HepG2 (cell line): Measurements from ENCODE around the gene PTPRC.

Experiments
- CBX2 ChIP-seq, 2 experiments: fragments of 200-600 bp in 1 of 2; sonication (generic); formaldehyde crosslinking in 1 of 2; IDR thresholded peaks; 2 replicates each; pipeline versions ENCODE4 v1.7.0 to v1.8.1; 2018 to 2022; ENCODE audit warnings: low read depth in 2 of 2, low read length in 1 of 2, mild to moderate bottlenecking in 1 of 2, missing genetic modification reagents in 1 of 2
- EED ChIP-seq: sonication (generic); formaldehyde crosslinking; IDR thresholded peaks from 2 replicates; pipeline ENCODE4 v1.5.0; 2020; ENCODE audit warnings: mild to moderate bottlenecking, missing genetic modification reagents
- JARID2 ChIP-seq: sonication (generic); formaldehyde crosslinking; IDR thresholded peaks from 2 replicates; pipeline ENCODE4 v1.8.1; 2023; ENCODE audit warnings: missing genetic modification reagents, inconsistent platforms; ENCODE audit not compliant: insufficient replicate concordance
- KDM4B ChIP-seq: sonication (generic); formaldehyde crosslinking; IDR thresholded peaks from 2 replicates; pipeline ENCODE4 v1.4.0; 2020; ENCODE audit warnings: missing genetic modification reagents
- POLR2A ChIP-seq, 2 experiments: IDR thresholded peaks; 2 replicates each; pipeline ENCODE4 v1.6.1; 2011; ENCODE audit warnings: low read depth in 2 of 2, low read length in 2 of 2, mild to moderate bottlenecking in 1 of 2, moderate library complexity in 1 of 2; ENCODE audit not compliant: insufficient read depth in 1 of 2
- REST ChIP-seq, 2 experiments: IDR thresholded peaks; 2 replicates each; pipeline ENCODE4 v1.6.1; 2011 to 2012; ENCODE audit warnings: low read length in 2 of 2, borderline replicate concordance in 1 of 2, low read depth in 1 of 2, mild to moderate bottlenecking in 1 of 2, moderate library complexity in 1 of 2
- RFXANK ChIP-seq: IDR thresholded peaks from 2 replicates; pipeline ENCODE4 v1.6.1; 2016
- ZC3H4 ChIP-seq: sonication (generic); formaldehyde crosslinking; IDR thresholded peaks from 2 replicates; pipeline ENCODE4 v1.4.0; 2020; ENCODE audit warnings: missing genetic modification reagents, borderline replicate concordance
- ZNF205 ChIP-seq: IDR thresholded peaks from 2 replicates; pipeline ENCODE4 v1.6.1; 2018; ENCODE audit warnings: missing biosample characterization, missing genetic modification reagents
- ZNF777 ChIP-seq: sonication (generic); formaldehyde crosslinking; IDR thresholded peaks from 2 replicates; pipeline ENCODE4 v1.4.0; 2020; ENCODE audit warnings: missing genetic modification reagents
- TF ChIP-seq, protein P1 (sequence below): sonication (generic); formaldehyde crosslinking; IDR thresholded peaks from 2 replicates; pipeline ENCODE4 v1.5.0; 2020; ENCODE audit warnings: mild to moderate bottlenecking, missing genetic modification reagents, moderate library complexity

GRCh38 chr1:198678301-198678836, 39.5 kb downstream of the PTPRC start:
- TF ChIP-seq POLR2A (IDR thresholded peaks at IDR 0.05; ENCODE audit: insufficient read depth in 1 of 2, low read depth in 2 of 2, low read length in 2 of 2) (no peak), KDM4B (no peak), ZNF205 (CRISPR knock-in tag) (no peak), EED (CRISPR knock-in tag) (no peak), RFXANK (CRISPR knock-in tag) (no peak), JARID2 (CRISPR knock-in tag) (no peak), CBX2 (IDR thresholded peaks at IDR 0.05; ENCODE audit: low read depth, low read length) (no peak), CBX2 (CRISPR knock-in tag; IDR thresholded peaks at IDR 0.05; ENCODE audit: low read depth) (no peak), REST (IDR thresholded peaks at IDR 0.05; ENCODE audit: borderline replicate concordance in 1 of 2, low read depth in 1 of 2, low read length in 2 of 2) (no peak), ZC3H4 (CRISPR knock-in tag) (no peak), ZNF777 (no peak)
- TF ChIP-seq, protein P1, sequence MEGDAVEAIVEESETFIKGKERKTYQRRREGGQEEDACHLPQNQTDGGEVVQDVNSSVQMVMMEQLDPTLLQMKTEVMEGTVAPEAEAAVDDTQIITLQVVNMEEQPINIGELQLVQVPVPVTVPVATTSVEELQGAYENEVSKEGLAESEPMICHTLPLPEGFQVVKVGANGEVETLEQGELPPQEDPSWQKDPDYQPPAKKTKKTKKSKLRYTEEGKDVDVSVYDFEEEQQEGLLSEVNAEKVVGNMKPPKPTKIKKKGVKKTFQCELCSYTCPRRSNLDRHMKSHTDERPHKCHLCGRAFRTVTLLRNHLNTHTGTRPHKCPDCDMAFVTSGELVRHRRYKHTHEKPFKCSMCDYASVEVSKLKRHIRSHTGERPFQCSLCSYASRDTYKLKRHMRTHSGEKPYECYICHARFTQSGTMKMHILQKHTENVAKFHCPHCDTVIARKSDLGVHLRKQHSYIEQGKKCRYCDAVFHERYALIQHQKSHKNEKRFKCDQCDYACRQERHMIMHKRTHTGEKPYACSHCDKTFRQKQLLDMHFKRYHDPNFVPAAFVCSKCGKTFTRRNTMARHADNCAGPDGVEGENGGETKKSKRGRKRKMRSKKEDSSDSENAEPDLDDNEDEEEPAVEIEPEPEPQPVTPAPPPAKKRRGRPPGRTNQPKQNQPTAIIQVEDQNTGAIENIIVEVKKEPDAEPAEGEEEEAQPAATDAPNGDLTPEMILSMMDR (CRISPR knock-in tag): no peak
